GM12801 (cell line): ENCODE measurements around the gene ANKRD11.

Source experiments
- TF ChIP-seq, protein P1 (sequence below): IDR thresholded peaks from one replicate; pipeline ENCODE4 v1.5.1; 2011; ENCODE audit warnings: control low read depth; ENCODE audit not compliant: insufficient read length; ENCODE audit errors: extremely low read depth

The ANKRD11 gene

GRCh38 chr16:89360760-89361435 is 129.5 kb downstream of the ANKRD11 start:
- TF ChIP-seq, protein P1, sequence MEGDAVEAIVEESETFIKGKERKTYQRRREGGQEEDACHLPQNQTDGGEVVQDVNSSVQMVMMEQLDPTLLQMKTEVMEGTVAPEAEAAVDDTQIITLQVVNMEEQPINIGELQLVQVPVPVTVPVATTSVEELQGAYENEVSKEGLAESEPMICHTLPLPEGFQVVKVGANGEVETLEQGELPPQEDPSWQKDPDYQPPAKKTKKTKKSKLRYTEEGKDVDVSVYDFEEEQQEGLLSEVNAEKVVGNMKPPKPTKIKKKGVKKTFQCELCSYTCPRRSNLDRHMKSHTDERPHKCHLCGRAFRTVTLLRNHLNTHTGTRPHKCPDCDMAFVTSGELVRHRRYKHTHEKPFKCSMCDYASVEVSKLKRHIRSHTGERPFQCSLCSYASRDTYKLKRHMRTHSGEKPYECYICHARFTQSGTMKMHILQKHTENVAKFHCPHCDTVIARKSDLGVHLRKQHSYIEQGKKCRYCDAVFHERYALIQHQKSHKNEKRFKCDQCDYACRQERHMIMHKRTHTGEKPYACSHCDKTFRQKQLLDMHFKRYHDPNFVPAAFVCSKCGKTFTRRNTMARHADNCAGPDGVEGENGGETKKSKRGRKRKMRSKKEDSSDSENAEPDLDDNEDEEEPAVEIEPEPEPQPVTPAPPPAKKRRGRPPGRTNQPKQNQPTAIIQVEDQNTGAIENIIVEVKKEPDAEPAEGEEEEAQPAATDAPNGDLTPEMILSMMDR = no peak

- TF ChIP-seq, protein P1 = no peak
Observed at GRCh38 chr16:89359264-89360147, 130.9 kb downstream of the ANKRD11 start.

DNA sequence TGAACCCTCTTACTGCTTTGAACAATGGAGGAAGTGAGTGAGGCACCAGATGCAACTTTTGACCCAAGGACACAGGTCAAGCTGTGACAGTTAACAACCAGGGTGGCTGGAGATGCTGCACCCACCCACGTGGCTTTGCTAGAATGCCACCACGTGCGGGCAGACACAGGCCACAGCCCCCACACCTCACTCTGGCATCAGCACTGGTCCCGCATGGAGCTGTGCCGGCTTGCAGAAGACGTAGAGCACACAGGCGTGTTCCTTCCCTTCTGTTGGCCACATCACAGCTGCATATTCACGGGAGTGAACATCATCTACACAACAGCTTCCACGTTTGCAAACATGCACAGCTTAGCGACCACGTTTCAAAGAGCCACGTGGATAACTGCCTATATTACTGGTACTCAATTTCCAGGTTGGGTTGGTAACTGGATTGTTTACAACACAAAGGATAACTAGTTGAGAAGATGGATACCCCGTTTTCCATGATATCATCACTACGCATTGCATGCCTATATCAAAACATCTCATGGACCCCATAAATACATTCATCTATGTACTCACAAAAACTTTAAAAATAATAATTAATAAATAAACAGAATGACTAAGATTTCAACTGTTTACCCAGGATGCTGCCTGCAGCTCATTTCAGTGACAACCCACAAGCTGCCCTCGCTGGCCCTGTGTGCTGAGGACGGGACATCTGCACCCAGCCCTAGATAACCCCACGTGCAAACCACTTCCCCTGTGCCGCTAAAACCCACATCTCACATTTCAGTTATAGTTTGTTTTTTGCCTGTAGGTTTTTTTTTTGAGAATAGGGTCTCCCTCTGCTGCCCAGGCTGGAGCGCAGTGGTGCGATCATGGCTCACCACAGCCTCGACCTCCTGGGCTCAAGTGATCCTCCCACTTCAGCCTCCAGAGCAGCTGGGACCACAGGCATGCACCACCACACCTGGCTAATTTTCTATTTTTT is 132.0 kb downstream of the ANKRD11 start:
- TF ChIP-seq, protein P1 = no peak

- TF ChIP-seq, protein P1 = no peak
Observed at GRCh38 chr16:89357055-89357816, 133.1 kb downstream of the ANKRD11 start.

DNA sequence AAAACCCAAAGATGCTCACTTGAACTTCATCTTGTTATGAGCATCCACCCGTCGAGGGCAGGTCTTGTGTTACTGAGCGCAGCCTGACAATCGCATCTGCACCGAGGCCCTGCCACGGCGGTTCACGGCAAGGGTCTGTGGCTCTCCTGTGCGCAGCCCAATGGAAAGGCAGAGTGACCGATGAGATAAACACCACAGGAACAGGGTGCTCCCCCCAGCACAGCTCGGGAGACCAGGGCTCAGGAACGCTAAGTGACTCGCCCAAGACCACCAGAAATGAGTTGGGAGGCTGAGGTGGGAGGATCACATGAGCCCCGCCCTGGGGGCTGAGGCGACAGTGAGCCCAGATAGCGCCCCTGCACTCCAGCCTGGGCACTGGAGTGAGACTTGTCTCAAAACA is 134.7 kb downstream of the ANKRD11 start:
- TF ChIP-seq, protein P1 = no peak

GRCh38 chr16:89355007-89355406 is 135.4 kb downstream of the ANKRD11 start:
- TF ChIP-seq, protein P1 = no peak
